ENCODE data around the gene L3HYPDH. TPM values are rescaled to one million over a fixed set of nuclear protein-coding genes. Genes with fewer than 3 reads are reported as not detected.

L3HYPDH gene
- total and polyA plus RNA-seq, 8 donors: 6.7 to 20.9 (median 10.4) TPM

- intact Hi-C loops (cut with DNase I): no loop called here
- no peak for FAIRE-seq
These were observed 10.0 kb downstream of the L3HYPDH start for GRCh38 chr14:59474172-59474571.

DNA sequence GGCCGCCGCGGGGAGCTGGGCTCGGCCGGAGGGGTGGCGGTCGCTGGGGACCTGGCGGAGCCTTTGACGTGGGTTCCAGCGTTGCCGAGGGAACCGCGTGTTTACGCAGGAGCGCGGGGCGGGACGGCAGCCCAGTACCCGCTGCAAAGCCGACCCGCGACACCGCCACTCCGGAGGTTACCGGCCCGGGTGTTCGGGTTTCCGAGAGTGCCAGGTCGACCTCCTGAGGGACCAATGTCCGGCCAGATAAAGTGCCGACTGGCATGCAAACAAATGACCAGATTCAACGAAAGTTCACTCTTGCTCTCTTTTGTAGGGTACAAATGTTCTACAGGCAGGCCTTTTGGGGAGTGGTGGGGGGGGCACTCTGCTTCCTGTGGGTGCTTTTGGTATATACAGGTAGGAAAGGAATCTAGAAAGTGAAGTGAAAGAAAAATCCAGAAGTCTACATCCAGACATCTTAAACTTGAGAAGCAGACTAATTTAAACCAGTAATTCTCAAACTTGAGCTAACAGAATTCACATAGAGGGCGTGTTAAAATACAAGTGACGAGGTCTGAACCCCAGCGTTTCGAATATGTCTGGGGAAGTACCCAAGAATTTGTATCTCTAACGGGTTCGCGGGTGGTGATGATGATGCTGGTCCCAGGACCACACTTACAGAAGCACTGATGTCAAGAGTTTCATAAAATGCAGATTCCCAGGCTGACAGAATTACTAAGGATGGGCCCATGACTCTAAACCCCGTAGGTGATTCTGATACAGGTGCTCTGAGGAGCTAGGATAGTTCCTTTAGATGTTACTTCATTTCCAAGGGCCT, 18.7 kb downstream of the L3HYPDH start, which contains the start of gene GPR135:
Gene GPR135 (minus strand): TSS at position 65 of the 820 bp plus-strand sequence. CDS start 154 bp downstream, outside the sequence.
- no peaks in the 10 kb centered on the region for H3K9me3 ChIP-seq
- WGBS, 2 donors: 17% methylated on average over 40 of the region's 40 CpGs
- H3K27me3 ChIP-seq: no peaks in the 10 kb centered on the region
- peaks cover 0 to 5% (median 5%) of the 10 kb centered on the region in 3 donors for H3K4me1 ChIP-seq
- ATAC-seq: peak; percentile 70 to 86 (median 79)
- H3K36me3 ChIP-seq: no peaks in the 10 kb centered on the region
- intact Hi-C loops (cut with DNase I): no loop called here
- no peak for FAIRE-seq
- DNase-seq: peak in 4 of 6 donors; percentile 55 to 84 (median 70)
- peak within 1 kb of the TSS; percentile 56 to 76 (median 64) for H3K27ac ChIP-seq
- H3K4me3 ChIP-seq: peak within 1 kb of the TSS; percentile 49 to 77 (median 65)
- TF ChIP-seq, protein P1, sequence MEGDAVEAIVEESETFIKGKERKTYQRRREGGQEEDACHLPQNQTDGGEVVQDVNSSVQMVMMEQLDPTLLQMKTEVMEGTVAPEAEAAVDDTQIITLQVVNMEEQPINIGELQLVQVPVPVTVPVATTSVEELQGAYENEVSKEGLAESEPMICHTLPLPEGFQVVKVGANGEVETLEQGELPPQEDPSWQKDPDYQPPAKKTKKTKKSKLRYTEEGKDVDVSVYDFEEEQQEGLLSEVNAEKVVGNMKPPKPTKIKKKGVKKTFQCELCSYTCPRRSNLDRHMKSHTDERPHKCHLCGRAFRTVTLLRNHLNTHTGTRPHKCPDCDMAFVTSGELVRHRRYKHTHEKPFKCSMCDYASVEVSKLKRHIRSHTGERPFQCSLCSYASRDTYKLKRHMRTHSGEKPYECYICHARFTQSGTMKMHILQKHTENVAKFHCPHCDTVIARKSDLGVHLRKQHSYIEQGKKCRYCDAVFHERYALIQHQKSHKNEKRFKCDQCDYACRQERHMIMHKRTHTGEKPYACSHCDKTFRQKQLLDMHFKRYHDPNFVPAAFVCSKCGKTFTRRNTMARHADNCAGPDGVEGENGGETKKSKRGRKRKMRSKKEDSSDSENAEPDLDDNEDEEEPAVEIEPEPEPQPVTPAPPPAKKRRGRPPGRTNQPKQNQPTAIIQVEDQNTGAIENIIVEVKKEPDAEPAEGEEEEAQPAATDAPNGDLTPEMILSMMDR (IDR thresholded peaks at IDR 0.05): no peak

More at GRCh38 chr14:59474172-59474571, 10.0 kb downstream of the L3HYPDH start:
- WGBS, 2 donors: 70 to 86% methylated on average over 1 of the region's 1 CpG
- Histone ChIP-seq H3K27me3 (no peaks in the 10 kb centered on the region), H3K27ac (no peak overlapping the region), H3K4me3 (no peak overlapping the region), H3K9me3 (no peaks in the 10 kb centered on the region), H3K4me1 (no peaks in the 10 kb centered on the region), H3K36me3 (peaks cover 0 to 10% (median 10%) of the 10 kb centered on the region in 3 donors)
- ATAC-seq (no peak), DNase-seq (no peak)
- TF ChIP-seq, protein P1 (IDR thresholded peaks at IDR 0.05): no peak

DNA sequence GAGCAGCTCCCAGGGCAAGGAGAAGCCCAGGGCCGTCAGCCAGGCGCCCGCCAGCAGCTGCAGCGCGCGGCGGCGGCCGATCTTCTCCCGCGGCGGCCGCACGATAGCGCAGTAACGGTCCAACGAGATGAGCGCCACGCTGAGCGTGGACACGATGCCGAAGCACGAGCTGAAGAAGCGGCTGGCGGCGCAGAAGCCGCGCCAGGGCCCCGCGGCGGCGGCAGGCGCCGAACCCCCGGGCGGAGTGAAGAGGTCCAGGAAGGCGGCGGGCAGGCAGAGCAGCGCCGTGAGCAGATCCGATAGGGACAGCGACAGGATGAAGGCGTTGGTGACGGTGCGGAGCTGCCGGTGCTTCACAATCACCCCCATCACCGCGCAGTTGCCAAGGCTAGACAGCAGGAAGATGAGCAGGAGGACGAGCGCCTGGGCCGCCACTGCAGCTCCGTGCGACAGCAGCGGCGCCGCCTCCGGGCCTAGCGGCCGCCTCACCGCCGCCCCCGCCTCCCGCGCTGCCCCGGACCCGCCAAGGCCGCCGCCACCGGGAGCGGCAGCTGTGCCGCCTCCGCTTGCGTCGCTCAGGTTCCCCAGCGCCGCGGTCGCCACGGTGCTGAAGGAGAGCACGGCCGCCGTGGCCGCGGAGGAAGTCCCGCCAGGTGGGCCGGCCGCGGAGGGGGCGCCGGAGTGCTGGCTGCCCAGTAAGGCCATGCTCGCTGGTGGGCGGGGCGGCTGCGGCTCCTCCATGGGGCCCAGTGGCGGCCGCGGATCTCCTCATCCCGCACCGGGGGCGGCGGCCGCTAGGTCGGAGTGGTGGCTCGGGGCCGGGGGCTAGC, 19.5 kb downstream of the L3HYPDH start:
- Histone ChIP-seq H3K4me1 (peaks cover 0 to 5% (median 5%) of the 10 kb centered on the region in 3 donors), H3K27ac (peak overlapping the region; percentile 56 to 76 (median 64)), H3K27me3 (no peaks in the 10 kb centered on the region), H3K9me3 (no peaks in the 10 kb centered on the region), H3K4me3 (peak overlapping the region; percentile 49 to 77 (median 65)), H3K36me3 (no peaks in the 10 kb centered on the region)
- DNase-seq (peak; percentile 67 to 87 (median 74)), FAIRE-seq (no peak), ATAC-seq (peak; percentile 82 to 88 (median 88))
- intact Hi-C loops (cut with DNase I): no loop called here
- TF ChIP-seq, protein P1 (IDR thresholded peaks at IDR 0.05): no peak
- WGBS, 2 donors: 0% methylated on average over 91 to 105 of the region's 105 CpGs

DNA sequence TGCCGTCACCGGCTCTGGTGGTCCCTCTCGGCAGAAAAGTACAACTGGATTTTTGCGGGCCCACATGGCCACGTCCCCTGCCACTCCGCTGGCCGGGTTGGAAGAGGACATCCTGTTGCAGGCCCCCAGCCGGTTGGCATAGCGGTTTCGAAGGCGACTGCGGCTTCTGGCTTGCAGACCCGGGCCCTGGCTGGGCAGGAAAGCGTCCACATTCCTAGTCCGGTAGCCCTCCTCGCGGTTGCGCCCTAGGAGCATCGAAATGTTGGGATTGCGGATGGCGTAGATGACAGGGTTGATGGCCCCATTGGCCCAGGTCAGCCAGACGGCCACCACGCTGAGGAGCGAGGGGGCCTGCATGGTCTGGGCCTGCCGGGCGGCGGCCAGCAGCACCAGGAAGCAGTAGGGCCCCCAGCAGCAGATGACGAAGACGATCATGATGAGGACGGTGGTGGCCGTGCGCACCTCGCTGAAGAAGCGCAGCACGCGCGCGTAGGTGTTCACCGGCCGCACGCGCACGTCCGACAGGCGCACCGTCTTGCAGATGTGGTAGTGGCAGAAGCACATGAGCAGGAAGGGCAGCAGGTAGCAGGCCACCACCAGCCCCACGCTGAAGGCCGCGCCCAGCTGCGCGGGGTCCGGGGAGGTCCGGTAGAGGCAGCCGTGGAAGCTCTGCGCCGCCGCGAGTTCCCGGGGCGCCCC, 20.3 kb downstream of the L3HYPDH start:
- intact Hi-C loops (cut with DNase I): no loop called here
- peak in 1 of 4 donors; percentile 37 for ATAC-seq
- TF ChIP-seq, protein P1 (IDR thresholded peaks at IDR 0.05): no peak
- H3K4me3 ChIP-seq: peak overlapping the region; percentile 49 to 77 (median 65)
- H3K27me3 ChIP-seq: no peaks in the 10 kb centered on the region
- peak in 4 of 6 donors; percentile 11 to 81 (median 24) for DNase-seq
- H3K27ac ChIP-seq: peak overlapping the region; percentile 56 to 76 (median 64)
- H3K36me3 ChIP-seq: no peaks in the 10 kb centered on the region
- H3K4me1 ChIP-seq: peaks cover 0 to 5% (median 5%) of the 10 kb centered on the region in 3 donors
- WGBS, 2 donors: 31 to 36% methylated on average over 58 to 60 of the region's 60 CpGs
- H3K9me3 ChIP-seq: no peaks in the 10 kb centered on the region
- FAIRE-seq: no peak

Measured in pancreas (tissue), 10 donors.